Activated CD8-positive, alpha-beta memory T cell treated with anti-CD3 and anti-CD28 coated beads for 48 hours (primary cell): ENCODE data around the gene DUSP1.

Source experiments
- DNase-seq, 3 experiments: peaks; one replicate each; pipeline ENCODE4 v3.0.0-alpha.2; 2020; ENCODE audit warnings: low read depth in 2 of 3, low spot score in 2 of 3

The DUSP1 gene

GRCh38 chr5:172764861-172765765 is 5.9 kb downstream of the DUSP1 start:
- DNase-seq = peak; percentile 61 to 74 (median 71)

GRCh38 chr5:172763120-172763464 is 7.9 kb downstream of the DUSP1 start:
- DNase-seq = no peak

- no peak for DNase-seq
Measured at GRCh38 chr5:172762214-172763119, 8.5 kb downstream of the DUSP1 start.

- DNase-seq = no peak
Measured at GRCh38 chr5:172760959-172761358, 10.0 kb downstream of the DUSP1 start.

GRCh38 chr5:172760136-172760535 is 10.9 kb downstream of the DUSP1 start:
- no peak for DNase-seq

GRCh38 chr5:172758834-172759149 is 12.2 kb downstream of the DUSP1 start:
- no peak for DNase-seq

- no peak for DNase-seq
Measured at GRCh38 chr5:172758077-172758833, 12.7 kb downstream of the DUSP1 start.

GRCh38 chr5:172757394-172758010 is 13.5 kb downstream of the DUSP1 start:
- no peak for DNase-seq

GRCh38 chr5:172756764-172757393 is 14.1 kb downstream of the DUSP1 start:
- DNase-seq = no peak

- no peak for DNase-seq
Measured at GRCh38 chr5:172754596-172755356, 16.2 kb downstream of the DUSP1 start.

- DNase-seq = no peak
Measured at GRCh38 chr5:172753101-172753500, 17.9 kb downstream of the DUSP1 start.

- no peak for DNase-seq
Measured at GRCh38 chr5:172751761-172752510, 19.1 kb downstream of the DUSP1 start.

- DNase-seq = no peak
Measured at GRCh38 chr5:172749881-172750633, 20.9 kb downstream of the DUSP1 start.

- no peak for DNase-seq
Measured at GRCh38 chr5:172749076-172749475, 21.9 kb downstream of the DUSP1 start.

- DNase-seq = no peak
Measured at GRCh38 chr5:172748341-172748843, 22.6 kb downstream of the DUSP1 start.

- no peak for DNase-seq
Measured at GRCh38 chr5:172747471-172747870, 23.5 kb downstream of the DUSP1 start.

- no peak for DNase-seq
Measured at GRCh38 chr5:172746725-172747124, 24.3 kb downstream of the DUSP1 start.

- no peak for DNase-seq
Measured at GRCh38 chr5:172745838-172746237, 25.2 kb downstream of the DUSP1 start.
